Psoas muscle (tissue), 8 donors: Measurements from ENCODE around the gene EIF6. TPM values are rescaled to one million over a fixed set of nuclear protein-coding genes. Genes with fewer than 3 reads are reported as not detected.

ENCODE experiments used
- ATAC-seq, 4 donors: fragments of 200-7000 bp; cut with Tn5 transposase; one replicate each; pipeline ENCODE4 v1.9.1; 2020; ENCODE audit warnings: moderate library complexity in 3 of 4, mild to moderate bottlenecking in 2 of 4
- DNase-seq, 2 donors: peaks; one replicate each; pipeline ENCODE4 v3.0.0-alpha.2; 2020
- H3K27ac ChIP-seq: fragments of 200-600 bp; one replicate; pipeline ENCODE4 v1.8.0; 2022
- H3K27me3 ChIP-seq, 3 donors: fragments of 200-600 bp in 1 of 3; one replicate each; pipeline versions ENCODE4 v1.6.1 to v1.8.0; 2013 to 2022; ENCODE audit warnings: low read length in 2 of 3, mild to moderate bottlenecking in 2 of 3, moderate library complexity in 1 of 3; ENCODE audit not compliant: insufficient read depth in 3 of 3
- H3K36me3 ChIP-seq, 2 donors: fragments of 200-600 bp in 1 of 2; one replicate each; pipeline versions ENCODE4 v1.6.1 to v1.8.0; 2013 to 2022; ENCODE audit warnings: low read depth in 1 of 2, mild to moderate bottlenecking in 1 of 2, moderate library complexity in 1 of 2; ENCODE audit not compliant: insufficient read depth in 1 of 2
- H3K4me1 ChIP-seq: fragments of 200-600 bp; one replicate; pipeline ENCODE4 v1.8.0; 2022
- H3K4me3 ChIP-seq: fragments of 200-600 bp; one replicate; pipeline ENCODE4 v1.8.0; 2022; ENCODE audit warnings: mild to moderate bottlenecking
- H3K9me3 ChIP-seq: fragments of 200-600 bp; one replicate; pipeline ENCODE4 v1.8.0; 2022
- CTCF ChIP-seq: fragments of 200-600 bp; IDR thresholded peaks from one replicate; pipeline ENCODE4 v1.8.0; 2022; ENCODE audit warnings: antibody characterized with exemption
- WGBS, 3 donors: extraction: QIAGEN DNeasy Blood & Tissue Kit; methylation state at CpG; one replicate each; pipeline versions ENCODE4 v1.1.6 to v1.1.7; 2013; 5-methylcytosine and 5-hydroxymethylcytosine counted together
- intact Hi-C, 2 donors: fragments of 100-400 bp; cut with DNase I; formaldehyde crosslinking; loops; one replicate each; pipeline versions ENCODE4 v1.11.0 to v1.14.2; 2022
- polyA plus RNA-seq, 3 donors: library from polyadenylated mRNA; stranded (reverse); fragments of 200-250 nt; gene quantifications; one replicate each; pipeline ENCODE4 v1.2.3, GENCODE V29; 2013
- total RNA-seq, 4 donors: library from RNA; stranded (reverse); fragmentation: NEBNext Ultra II Directional in 2 of 4; extraction: Animal tissue kit (Norgen Biotek cat#: 25700) in 2 of 4; gene quantifications; one replicate each; pipeline versions ENCODE4 v1.2.1 to v1.2.4, GENCODE V29; 2021 to 2023
- donor health status: healthy with polysubstance abuse.
- donor health status: DM: no; HTN: no; CAD: no; lungs with moderate emphysema.
- donor health status: Bipolar disorder and iron deficiency.
- donor health status: healthy.
- donor health status: DM: yes; HTN: yes; CAD: no.
- donor health status: DM: no; HTN: no; CAD: no.
- donor health status: DM: no; HTN: no; CAD: no.
- donor health status: DM: yes; HTN: yes; CAD: no.

The EIF6 gene
- total and polyA plus RNA-seq, 7 donors, result 44.3 to 169 (median 63.0) TPM

GRCh38 chr20:35294293-35294685 is 9.7 kb upstream of the EIF6 start:
- no peak for DNase-seq
- Histone ChIP-seq H3K36me3 (no peaks in the 10 kb centered on the region), H3K9me3 (no peaks in the 10 kb centered on the region), H3K4me1 (no peaks in the 10 kb centered on the region), H3K27ac (no peak overlapping the region), H3K27me3 (peaks cover 0 to 25% (median 4%) of the 10 kb centered on the region in 3 donors), H3K4me3 (no peak overlapping the region)
- TF ChIP-seq CTCF, result no peak
- intact Hi-C loops, result no loop called here
- ATAC-seq, result no peak
- 55 to 64% (median 63%) methylated on average over 5 of the region's 5 CpGs for WGBS, 3 donors

GRCh38 chr20:35293303-35294292 is 9.0 kb upstream of the EIF6 start:
- intact Hi-C loops, result no loop called here
- no peak for DNase-seq
- TF ChIP-seq CTCF, result no peak
- Histone ChIP-seq H3K36me3 (no peaks in the 10 kb centered on the region), H3K4me1 (no peaks in the 10 kb centered on the region), H3K4me3 (no peak overlapping the region), H3K27ac (no peak overlapping the region), H3K9me3 (no peaks in the 10 kb centered on the region), H3K27me3 (peaks cover 0 to 25% (median 4%) of the 10 kb centered on the region in 3 donors)
- WGBS, 3 donors, result 82 to 90% (median 85%) methylated on average over 19 of the region's 19 CpGs
- ATAC-seq, result no peak

- intact Hi-C loops, result no loop called here
- ATAC-seq (no peak), DNase-seq (peak in 1 of 2 donors; percentile 50)
- Histone ChIP-seq H3K36me3 (no peaks in the 10 kb centered on the region), H3K4me3 (no peak overlapping the region), H3K4me1 (no peaks in the 10 kb centered on the region), H3K27ac (no peak overlapping the region), H3K9me3 (no peaks in the 10 kb centered on the region), H3K27me3 (peaks cover 0 to 25% (median 4%) of the 10 kb centered on the region in 3 donors)
- TF ChIP-seq CTCF, result no peak
- WGBS, 3 donors, result 61 to 64% (median 63%) methylated on average over 20 to 23 of the region's 23 CpGs
Observed at GRCh38 chr20:35292504-35293285, 8.1 kb upstream of the EIF6 start.

GRCh38 chr20:35291654-35292503 is 7.3 kb upstream of the EIF6 start, which contains the start of gene FAM83C:
TSS of gene FAM83C (minus strand) at chr20:35292425. CDS start at chr20:35292304, 121 bp downstream.
- intact Hi-C loops, result no loop called here
- ATAC-seq (no peak), DNase-seq (no peak)
- Histone ChIP-seq H3K4me3 (no peak within 1 kb of the TSS), H3K9me3 (no peaks in the 10 kb centered on the region), H3K36me3 (no peaks in the 10 kb centered on the region), H3K27ac (no peak within 1 kb of the TSS), H3K27me3 (peaks cover 0 to 25% (median 4%) of the 10 kb centered on the region in 3 donors), H3K4me1 (no peaks in the 10 kb centered on the region)
- TF ChIP-seq CTCF, result no peak
- WGBS, 3 donors, result 77 to 86% (median 79%) methylated on average over 34 to 40 of the region's 40 CpGs
